ENCODE data around the gene DPP6. TPM values are rescaled to one million over a fixed set of nuclear protein-coding genes. Genes with fewer than 3 reads are reported as not detected.

Gene DPP6
- total RNA-seq, 1 donor from 2014 or later: 0.48 TPM

DNA sequence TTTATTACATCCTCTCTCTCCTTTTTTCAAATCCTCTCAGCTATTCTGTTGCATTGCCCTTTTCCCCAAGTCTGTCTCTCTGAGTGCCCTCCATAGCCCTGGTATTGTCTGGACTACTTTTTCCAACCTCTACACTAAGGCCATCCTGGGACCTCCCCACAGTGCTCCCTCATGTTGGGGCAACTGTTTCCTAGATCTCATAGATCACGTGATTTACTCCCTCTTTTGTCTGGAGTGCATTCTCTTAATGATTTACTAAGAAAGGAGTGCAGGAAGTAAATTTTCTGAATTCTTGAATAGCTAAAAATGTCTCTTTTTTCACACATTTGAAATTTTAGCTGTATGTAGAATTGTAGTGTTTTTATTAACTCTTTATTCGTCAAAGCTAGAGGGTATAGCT, 733.7 kb downstream of the DPP6 start:
- no peaks in the 10 kb centered on the region for H3K36me3 ChIP-seq (ENCODE audit: insufficient read depth, low read length)
- H3K79me2 ChIP-seq (ENCODE audit: insufficient read depth, low read length): no peaks in the 10 kb centered on the region
- no peak overlapping the region for H2AFZ ChIP-seq (ENCODE audit: low read depth, low read length)
- H4K20me1 ChIP-seq (ENCODE audit: insufficient read depth, low read length): no peaks in the 10 kb centered on the region
- no peak overlapping the region for H3K4me3 ChIP-seq (ENCODE audit: insufficient read depth, low read depth, low read length)
- no peaks in the 10 kb centered on the region for H3K36me3 Mint-ChIP-seq (ENCODE audit: low read depth, unreplicated experiment)
- no peak overlapping the region for H3K4me2 ChIP-seq (ENCODE audit: low read length)
- H3K4me1 ChIP-seq (ENCODE audit: insufficient read depth, low read length): no peaks in the 10 kb centered on the region
- DNase-seq (ENCODE audit: low read depth): no peak
- H3K9me3 Mint-ChIP-seq (ENCODE audit: unreplicated experiment): peaks cover 7% of the 10 kb centered on the region
- no peak for FAIRE-seq
- TF ChIP-seq, protein P1, sequence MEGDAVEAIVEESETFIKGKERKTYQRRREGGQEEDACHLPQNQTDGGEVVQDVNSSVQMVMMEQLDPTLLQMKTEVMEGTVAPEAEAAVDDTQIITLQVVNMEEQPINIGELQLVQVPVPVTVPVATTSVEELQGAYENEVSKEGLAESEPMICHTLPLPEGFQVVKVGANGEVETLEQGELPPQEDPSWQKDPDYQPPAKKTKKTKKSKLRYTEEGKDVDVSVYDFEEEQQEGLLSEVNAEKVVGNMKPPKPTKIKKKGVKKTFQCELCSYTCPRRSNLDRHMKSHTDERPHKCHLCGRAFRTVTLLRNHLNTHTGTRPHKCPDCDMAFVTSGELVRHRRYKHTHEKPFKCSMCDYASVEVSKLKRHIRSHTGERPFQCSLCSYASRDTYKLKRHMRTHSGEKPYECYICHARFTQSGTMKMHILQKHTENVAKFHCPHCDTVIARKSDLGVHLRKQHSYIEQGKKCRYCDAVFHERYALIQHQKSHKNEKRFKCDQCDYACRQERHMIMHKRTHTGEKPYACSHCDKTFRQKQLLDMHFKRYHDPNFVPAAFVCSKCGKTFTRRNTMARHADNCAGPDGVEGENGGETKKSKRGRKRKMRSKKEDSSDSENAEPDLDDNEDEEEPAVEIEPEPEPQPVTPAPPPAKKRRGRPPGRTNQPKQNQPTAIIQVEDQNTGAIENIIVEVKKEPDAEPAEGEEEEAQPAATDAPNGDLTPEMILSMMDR (IDR thresholded peaks at IDR 0.05; ENCODE audit: insufficient read depth, low read depth, low read length): no peak
- no peak for TF ChIP-seq EZH2 (IDR thresholded peaks at IDR 0.05; ENCODE audit: insufficient read depth, low read length)
- peaks cover 3% of the 10 kb centered on the region for H3K27me3 Mint-ChIP-seq (ENCODE audit: low read depth, unreplicated experiment)
- H3K4me1 Mint-ChIP-seq (ENCODE audit: low read depth, unreplicated experiment): no peaks in the 10 kb centered on the region
- H3K27ac Mint-ChIP-seq (ENCODE audit: unreplicated experiment): no peak overlapping the region
- H3K4me3 Mint-ChIP-seq (ENCODE audit: unreplicated experiment): no peak overlapping the region
- H3K9me3 ChIP-seq (ENCODE audit: insufficient read depth, low read depth, low read length): no peaks in the 10 kb centered on the region
- no peak overlapping the region for H3K9ac ChIP-seq (ENCODE audit: low read length)
- no peaks in the 10 kb centered on the region for H3K27me3 ChIP-seq (ENCODE audit: insufficient read depth, low read length)
- H3K27ac ChIP-seq (ENCODE audit: low read depth, low read length): no peak overlapping the region

DNA sequence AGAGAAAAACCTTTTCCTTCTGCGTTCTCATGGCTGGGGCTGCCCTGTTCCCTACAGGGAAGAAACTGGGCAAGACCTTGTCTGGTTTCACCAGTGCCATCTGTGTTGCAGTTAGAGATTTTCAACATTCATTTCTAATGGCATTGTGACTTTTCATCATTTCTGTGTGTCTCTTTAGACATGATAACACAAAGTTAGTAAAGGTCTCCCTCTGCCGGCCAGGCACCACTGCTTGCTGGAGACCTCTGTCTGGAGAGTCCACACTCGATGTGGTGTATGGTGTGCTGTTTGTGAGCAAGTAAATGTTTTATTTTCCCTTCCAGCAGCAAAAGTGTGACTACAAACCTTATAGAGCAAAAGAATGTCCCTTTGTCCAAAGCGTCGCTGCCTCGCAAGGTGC, 737.2 kb downstream of the DPP6 start:
- FAIRE-seq (no peak), DNase-seq (ENCODE audit: low read depth) (no peak)
- Histone ChIP-seq H3K4me3 (ENCODE audit: insufficient read depth, low read depth, low read length) (no peak overlapping the region), H2AFZ (ENCODE audit: low read depth, low read length) (no peak overlapping the region), H3K4me2 (ENCODE audit: low read length) (no peak overlapping the region), H3K79me2 (ENCODE audit: insufficient read depth, low read length) (no peaks in the 10 kb centered on the region), H3K9ac (ENCODE audit: low read length) (no peak overlapping the region), H3K27ac (ENCODE audit: low read depth, low read length) (no peak overlapping the region), H3K9me3 (ENCODE audit: insufficient read depth, low read depth, low read length) (no peaks in the 10 kb centered on the region), H3K27me3 (ENCODE audit: insufficient read depth, low read length) (no peaks in the 10 kb centered on the region), H3K36me3 (ENCODE audit: insufficient read depth, low read length) (no peaks in the 10 kb centered on the region), H3K4me1 (ENCODE audit: insufficient read depth, low read length) (no peaks in the 10 kb centered on the region), H4K20me1 (ENCODE audit: insufficient read depth, low read length) (no peaks in the 10 kb centered on the region)
- no peak overlapping the region for H3K27ac Mint-ChIP-seq (ENCODE audit: unreplicated experiment)
- H3K27me3 Mint-ChIP-seq (ENCODE audit: low read depth, unreplicated experiment): peaks cover 16% of the 10 kb centered on the region
- no peaks in the 10 kb centered on the region for H3K36me3 Mint-ChIP-seq (ENCODE audit: low read depth, unreplicated experiment)
- peaks cover 6% of the 10 kb centered on the region for H3K9me3 Mint-ChIP-seq (ENCODE audit: unreplicated experiment)
- TF ChIP-seq, protein P1 (IDR thresholded peaks at IDR 0.05; ENCODE audit: insufficient read depth, low read depth, low read length): peak; percentile 35
- TF ChIP-seq EZH2 (IDR thresholded peaks at IDR 0.05; ENCODE audit: insufficient read depth, low read length): no peak
- no peaks in the 10 kb centered on the region for H3K4me1 Mint-ChIP-seq (ENCODE audit: low read depth, unreplicated experiment)
- no peak overlapping the region for H3K4me3 Mint-ChIP-seq (ENCODE audit: unreplicated experiment)

DNA sequence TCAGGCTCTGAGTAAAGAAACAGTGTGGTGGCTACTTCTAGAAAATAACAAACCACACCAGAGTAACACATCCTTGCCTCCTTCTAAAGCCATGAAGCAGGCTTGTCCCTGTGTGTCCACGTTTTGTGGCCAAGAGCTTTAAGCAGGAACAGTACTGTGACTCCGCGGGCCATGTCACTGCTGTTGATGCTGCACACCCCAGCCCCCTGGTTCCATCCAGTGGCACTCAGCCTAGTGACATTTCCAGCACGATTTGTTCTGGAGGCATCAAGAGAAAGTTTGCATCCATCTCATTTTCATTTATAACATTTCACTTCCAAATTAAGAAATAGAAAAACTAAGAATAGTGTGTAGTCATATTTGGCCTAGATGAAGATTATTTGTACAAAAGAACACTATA, 739.4 kb downstream of the DPP6 start:
- Histone ChIP-seq H3K79me2 (ENCODE audit: insufficient read depth, low read length) (no peaks in the 10 kb centered on the region), H3K9me3 (ENCODE audit: insufficient read depth, low read depth, low read length) (no peaks in the 10 kb centered on the region), H3K27me3 (ENCODE audit: insufficient read depth, low read length) (no peaks in the 10 kb centered on the region), H3K4me2 (ENCODE audit: low read length) (no peak overlapping the region), H3K9ac (ENCODE audit: low read length) (no peak overlapping the region), H3K4me3 (ENCODE audit: insufficient read depth, low read depth, low read length) (no peak overlapping the region), H4K20me1 (ENCODE audit: insufficient read depth, low read length) (no peaks in the 10 kb centered on the region), H2AFZ (ENCODE audit: low read depth, low read length) (no peak overlapping the region), H3K27ac (ENCODE audit: low read depth, low read length) (no peak overlapping the region), H3K36me3 (ENCODE audit: insufficient read depth, low read length) (no peaks in the 10 kb centered on the region), H3K4me1 (ENCODE audit: insufficient read depth, low read length) (no peaks in the 10 kb centered on the region)
- no peak overlapping the region for H3K27ac Mint-ChIP-seq (ENCODE audit: unreplicated experiment)
- H3K36me3 Mint-ChIP-seq (ENCODE audit: low read depth, unreplicated experiment): no peaks in the 10 kb centered on the region
- no peak for FAIRE-seq
- peaks cover 34% of the 10 kb centered on the region for H3K27me3 Mint-ChIP-seq (ENCODE audit: low read depth, unreplicated experiment)
- peaks cover 4% of the 10 kb centered on the region for H3K9me3 Mint-ChIP-seq (ENCODE audit: unreplicated experiment)
- no peak for DNase-seq (ENCODE audit: low read depth)
- H3K4me3 Mint-ChIP-seq (ENCODE audit: unreplicated experiment): no peak overlapping the region
- H3K4me1 Mint-ChIP-seq (ENCODE audit: low read depth, unreplicated experiment): no peaks in the 10 kb centered on the region
- TF ChIP-seq, protein P1 (IDR thresholded peaks at IDR 0.05; ENCODE audit: insufficient read depth, low read depth, low read length): no peak
- no peak for TF ChIP-seq EZH2 (IDR thresholded peaks at IDR 0.05; ENCODE audit: insufficient read depth, low read length)
